NCI-H748 treated with DMSO at 0.1 percent for 48 hours (cell line): ENCODE data around the gene P2RX2.

Source experiments
- DNase-seq: peaks from one replicate; lab custom pipeline; 2025; lab: John Stamatoyannopoulos, UW

P2RX2 gene

GRCh38 chr12:132603240-132604150 is 15.1 kb upstream of the P2RX2 start:
- DNase-seq: no peak

DNA sequence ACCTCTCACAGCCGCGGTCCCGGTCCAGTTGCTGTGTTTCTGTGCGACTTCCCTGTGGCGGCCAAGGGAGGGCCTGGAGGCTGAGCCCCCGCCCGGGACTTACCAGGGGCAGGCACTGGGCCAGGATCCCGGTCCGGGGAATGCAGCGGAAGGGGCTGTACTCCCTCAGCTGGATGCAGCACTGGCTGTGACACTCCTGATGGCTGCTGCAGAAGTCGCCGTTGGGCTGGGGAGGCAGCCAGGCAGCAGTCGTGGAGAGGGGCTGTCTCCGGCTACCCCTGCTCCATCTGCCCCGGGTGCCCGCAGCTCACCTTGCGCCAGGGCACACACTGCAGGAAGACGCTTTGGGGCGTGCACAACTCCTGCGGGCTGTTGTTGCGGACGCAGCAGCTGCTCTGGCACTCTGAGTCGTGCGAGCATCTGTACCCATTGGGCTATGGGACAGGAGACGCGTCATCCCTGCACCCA is 14.4 kb upstream of the P2RX2 start:
- DNase-seq: no peak

DNA sequence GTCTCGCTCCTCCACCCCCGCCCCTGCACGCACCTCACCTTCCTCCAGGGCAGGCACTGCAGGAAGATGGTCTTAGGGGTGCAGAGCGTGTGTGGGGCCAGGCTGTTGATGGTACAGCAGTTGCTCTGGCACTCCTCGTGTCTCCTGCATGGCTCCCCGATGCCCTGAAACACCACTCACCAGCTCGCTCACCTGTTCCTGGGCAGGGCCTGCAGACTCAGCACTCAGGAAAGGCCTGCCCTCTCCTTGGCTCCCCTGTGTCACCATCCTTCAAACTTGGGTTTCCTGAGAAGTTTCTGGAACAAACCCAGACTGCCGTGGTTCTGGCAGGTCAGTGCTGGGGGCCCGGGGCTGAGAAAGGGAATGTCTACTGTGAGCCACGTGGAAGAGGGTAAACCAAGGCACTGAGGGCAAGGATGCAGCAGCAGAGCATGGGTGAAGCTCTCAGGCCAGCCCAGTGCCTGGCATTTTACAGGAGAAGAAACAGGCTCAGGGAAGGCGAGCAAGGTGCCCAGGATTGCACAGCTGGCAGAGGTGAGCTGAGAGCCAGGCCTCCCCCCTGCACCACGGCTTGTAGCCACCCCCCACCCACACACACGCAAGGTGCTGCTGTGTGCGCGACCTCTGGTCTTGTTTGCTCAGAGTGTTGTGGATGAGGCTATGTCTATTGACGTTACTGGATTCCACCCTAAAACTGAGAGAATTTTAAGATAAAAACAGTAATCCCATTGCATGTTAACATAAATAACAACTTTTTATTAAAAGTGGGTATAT is 13.7 kb upstream of the P2RX2 start:
- DNase-seq: no peak

GRCh38 chr12:132605892-132606291 is 12.7 kb upstream of the P2RX2 start:
- DNase-seq: no peak

GRCh38 chr12:132606466-132606865 is 12.1 kb upstream of the P2RX2 start:
- DNase-seq: no peak

- DNase-seq: no peak
Measured at GRCh38 chr12:132606927-132607326, 11.6 kb upstream of the P2RX2 start.

- DNase-seq: no peak
Measured at GRCh38 chr12:132608231-132609171, 10.1 kb upstream of the P2RX2 start.

- DNase-seq: no peak
Measured at GRCh38 chr12:132610051-132610759, 8.4 kb upstream of the P2RX2 start, which contains the start of gene LRCOL1. TSS of gene LRCOL1 (minus strand) at chr12:132610582. CDS start at chr12:132606251, 4,331 bp downstream.

DNA sequence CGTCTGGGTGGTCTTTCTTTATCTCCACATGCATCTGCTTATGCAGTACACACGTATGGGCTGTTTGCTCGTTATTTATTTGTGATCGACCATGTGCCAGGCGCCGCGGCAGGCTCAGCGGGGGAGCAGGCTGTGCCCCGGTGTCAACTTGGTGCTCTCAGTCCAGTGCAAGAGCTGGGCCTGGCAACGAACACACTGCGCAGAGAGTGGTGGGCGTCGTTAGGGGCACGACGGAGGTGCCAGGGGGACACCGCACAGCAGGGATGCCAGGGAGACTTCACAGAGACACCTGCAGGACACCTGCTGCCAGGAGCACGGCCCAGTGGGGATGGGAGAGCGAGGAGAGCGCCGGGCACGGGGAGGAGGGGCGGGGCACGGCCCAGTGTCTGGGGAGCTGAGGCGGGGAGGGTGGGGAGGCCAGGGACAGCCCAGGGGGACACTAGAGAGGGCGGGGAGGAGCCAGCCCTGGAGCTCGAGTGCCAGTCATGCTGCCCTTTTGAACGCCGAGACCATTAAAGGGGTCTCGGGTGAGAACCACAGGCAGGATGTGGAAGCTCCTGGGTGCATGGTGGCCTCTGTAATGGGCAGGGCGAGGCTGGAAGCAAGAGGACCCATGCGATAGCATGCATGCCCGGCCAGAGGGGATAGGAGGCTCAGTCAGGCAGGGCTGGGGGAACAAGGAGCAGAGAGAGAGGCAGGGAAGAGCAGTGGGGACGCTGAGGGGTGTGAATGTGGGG is 7.5 kb upstream of the P2RX2 start:
- DNase-seq: no peak

- DNase-seq: no peak
Measured at GRCh38 chr12:132611620-132612019, 7.0 kb upstream of the P2RX2 start.

DNA sequence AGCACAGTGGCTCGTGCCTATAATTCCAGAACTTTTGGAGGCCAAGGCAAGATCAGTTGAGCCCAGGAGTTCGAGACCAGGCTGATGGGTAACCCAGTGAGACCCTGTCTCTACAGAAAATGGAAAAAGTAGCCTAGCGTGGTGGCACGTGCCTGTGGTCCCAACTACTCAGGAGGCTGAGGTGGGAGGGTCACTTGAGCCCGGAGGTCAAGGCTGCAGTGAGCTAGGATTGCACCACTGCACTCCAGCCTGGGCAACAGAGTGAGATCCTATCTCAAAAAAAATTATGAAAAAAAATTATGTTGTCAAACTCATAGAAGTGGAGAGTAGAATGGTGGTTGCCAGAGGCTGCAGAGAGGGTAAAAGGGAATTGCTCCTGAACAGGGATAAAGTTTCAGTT is 4.5 kb upstream of the P2RX2 start:
- no peak for DNase-seq

GRCh38 chr12:132614861-132615578 is 3.6 kb upstream of the P2RX2 start:
- DNase-seq: peak; percentile 66

- no peak for DNase-seq
Measured at GRCh38 chr12:132615579-132616038, 3.0 kb upstream of the P2RX2 start.

DNA sequence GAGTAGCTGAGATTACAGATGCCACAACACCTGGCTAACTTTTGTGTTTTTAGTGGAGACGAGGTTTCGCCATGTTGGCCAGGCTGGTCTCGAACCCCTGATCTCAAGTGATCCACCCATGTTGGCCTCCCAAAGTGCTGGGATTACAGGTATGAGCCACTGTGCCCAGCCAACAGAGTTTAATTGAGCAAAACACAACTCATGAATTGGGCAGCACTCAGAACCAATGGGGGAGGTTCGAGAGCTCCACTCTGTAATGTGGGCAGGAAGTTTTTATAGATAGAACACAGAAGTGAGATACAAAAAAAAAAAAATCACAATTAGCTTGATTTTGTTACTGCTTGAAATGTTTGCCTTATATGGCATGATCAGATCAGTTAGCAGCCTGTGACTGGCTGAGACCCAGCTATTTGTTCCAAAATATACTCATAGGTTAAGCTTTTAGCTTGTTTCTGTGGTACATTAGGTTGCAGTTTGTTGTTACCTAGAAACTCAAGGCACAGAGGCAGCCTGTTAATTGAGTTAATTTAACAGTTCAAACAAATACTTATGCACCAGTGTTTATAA is 1.4 kb upstream of the P2RX2 start:
- no peak for DNase-seq

- no peak for DNase-seq
Measured at GRCh38 chr12:132617822-132618682, 524 bp upstream of the P2RX2 start.

DNA sequence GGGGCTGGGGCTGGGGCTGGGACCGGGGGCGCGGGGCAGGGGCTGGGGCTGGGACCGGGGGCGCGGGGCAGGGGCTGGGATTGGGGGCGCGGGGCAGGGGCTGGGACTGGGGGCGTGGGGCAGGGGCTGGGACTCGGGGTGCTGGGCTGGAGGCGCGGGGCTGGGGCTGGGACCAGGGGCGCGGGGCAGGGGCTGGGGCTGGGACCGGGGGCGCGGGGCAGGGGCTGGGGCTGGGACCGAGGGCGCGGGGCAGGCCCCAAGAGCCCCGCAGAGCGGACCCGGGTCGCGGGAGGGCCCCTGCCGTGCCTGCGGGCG is 452 bp downstream of the P2RX2 start:
- no peak for DNase-seq

- DNase-seq: no peak
Measured at GRCh38 chr12:132619386-132620112, 973 bp downstream of the P2RX2 start.
